NK-92 treated with Interleukin-12 subunit alpha and Interleukin-12 subunit beta, amount 100 ng/mL, for 24 hours (cell line): ENCODE measurements around the gene B4GALT7.
A peak's percentile ranks its signal among the peaks of the same experiment; 100 is the strongest.
"Not testable (repeated sequence)": the region's sequence is repeated elsewhere in the genome, so short reads cannot be mapped to it uniquely, and the experiment has no call there.

Source experiments
- DNase-seq: peaks from one replicate; lab custom pipeline; 2025; lab: John Stamatoyannopoulos, UW

Gene B4GALT7

GRCh38 chr5:177599731-177600507 is at the start of gene B4GALT7:
Gene B4GALT7, plus strand, starts transcription at chr5:177600132. Its CDS starts 79 bp downstream, at chr5:177600211.
- DNase-seq = peak; percentile 69

- no peak for DNase-seq
These were observed 47.0 kb upstream of the B4GALT7 start for GRCh38 chr5:177552839-177553455.

GRCh38 chr5:177553671-177554429 is 46.1 kb upstream of the B4GALT7 start:
- peak; percentile 22 for DNase-seq

GRCh38 chr5:177554474-177555111 is 45.3 kb upstream of the B4GALT7 start, which contains the start of gene FAM193B:
Gene FAM193B, minus strand, starts transcription at chr5:177554563. Its CDS starts 105 bp downstream, at chr5:177554458.
- peak; percentile 92 for DNase-seq

GRCh38 chr5:177555228-177555627 is 44.7 kb upstream of the B4GALT7 start:
- DNase-seq = no peak

- no peak for DNase-seq
These were observed 44.3 kb upstream of the B4GALT7 start for GRCh38 chr5:177555665-177556064.

GRCh38 chr5:177557041-177557647 is 42.8 kb upstream of the B4GALT7 start:
- no peak for DNase-seq

GRCh38 chr5:177557796-177558195 is 42.1 kb upstream of the B4GALT7 start:
- no peak for DNase-seq

GRCh38 chr5:177559446-177559941 is 40.4 kb upstream of the B4GALT7 start:
- DNase-seq = not testable (repeated sequence)

GRCh38 chr5:177565046-177565445 is 34.9 kb upstream of the B4GALT7 start:
- DNase-seq = no peak

GRCh38 chr5:177568326-177568725 is 31.6 kb upstream of the B4GALT7 start:
- DNase-seq = no peak

GRCh38 chr5:177569894-177570293 is 30.0 kb upstream of the B4GALT7 start:
- DNase-seq = no peak

- DNase-seq = no peak
These were observed 24.4 kb upstream of the B4GALT7 start for GRCh38 chr5:177575488-177575887.

- no peak for DNase-seq
These were observed 23.8 kb upstream of the B4GALT7 start for GRCh38 chr5:177576169-177576568.

- no peak for DNase-seq
These were observed 21.6 kb upstream of the B4GALT7 start for GRCh38 chr5:177578316-177578715.

GRCh38 chr5:177588413-177588909 is 11.5 kb upstream of the B4GALT7 start:
- DNase-seq = no peak

GRCh38 chr5:177590406-177590805 is 9.5 kb upstream of the B4GALT7 start:
- no peak for DNase-seq

- no peak for DNase-seq
These were observed 8.3 kb upstream of the B4GALT7 start for GRCh38 chr5:177591690-177592009.

GRCh38 chr5:177592010-177592834 is 7.7 kb upstream of the B4GALT7 start, which contains the start of gene TMED9:
Gene TMED9, plus strand, starts transcription at chr5:177592203. Its CDS starts 12 bp downstream, at chr5:177592215.
- DNase-seq = peak; percentile 85

- no peak for DNase-seq
These were observed 7.0 kb upstream of the B4GALT7 start for GRCh38 chr5:177592905-177593304.
